Astrocyte (in vitro differentiated cells and primary cell): Measurements from ENCODE around the gene C19orf85. TPM values are rescaled to one million over a fixed set of nuclear protein-coding genes. Genes with fewer than 3 reads are reported as not detected.

Experiments
- DNase-seq: peaks from one replicate; pipeline ENCODE4 v3.0.0-alpha.2; 2010; ENCODE audit warnings: low read depth
- FAIRE-seq: peaks from 2 replicates; lab custom pipeline; 2011; peaks lifted over from hg19 to GRCh38; lab: Jason Lieb, UNC
- H2AFZ ChIP-seq: 2 replicates; pipeline ENCODE4 v1.6.0; 2012; ENCODE audit warnings: low read depth, low read length, inconsistent platforms
- H3K27ac ChIP-seq: 2 replicates; pipeline ENCODE4 v1.5.1; 2011; ENCODE audit warnings: low read depth, low read length, inconsistent platforms
- H3K27me3 ChIP-seq: 2 replicates; pipeline ENCODE4 v1.6.0; 2011; ENCODE audit warnings: low read length, inconsistent platforms; ENCODE audit not compliant: insufficient read depth
- H3K36me3 ChIP-seq: 2 replicates; pipeline ENCODE4 v1.5.1; 2011; ENCODE audit warnings: low read length, inconsistent platforms; ENCODE audit not compliant: insufficient read depth
- H3K4me1 ChIP-seq: 2 replicates; pipeline ENCODE4 v1.5.1; 2011; ENCODE audit warnings: low read length, inconsistent platforms; ENCODE audit not compliant: insufficient read depth
- H3K4me2 ChIP-seq: 2 replicates; pipeline ENCODE4 v1.6.0; 2012; ENCODE audit warnings: low read length, inconsistent platforms
- H3K4me3 ChIP-seq: 2 replicates; pipeline ENCODE4 v1.5.1; 2011; ENCODE audit warnings: low read depth, mild to moderate bottlenecking, low read length, inconsistent platforms; ENCODE audit not compliant: insufficient read depth
- H3K79me2 ChIP-seq: 2 replicates; pipeline ENCODE4 v1.6.0; 2012; ENCODE audit warnings: mild to moderate bottlenecking, low read length, inconsistent platforms; ENCODE audit not compliant: insufficient read depth
- H3K9ac ChIP-seq: 2 replicates; pipeline ENCODE4 v1.6.0; 2012; ENCODE audit warnings: mild to moderate bottlenecking, low read length, inconsistent platforms
- H3K9me3 ChIP-seq: 2 replicates; pipeline ENCODE4 v1.5.1; 2012; ENCODE audit warnings: low read depth, mild to moderate bottlenecking, low read length, inconsistent platforms; ENCODE audit not compliant: insufficient read depth
- H4K20me1 ChIP-seq: 2 replicates; pipeline ENCODE4 v1.6.0; 2012; ENCODE audit warnings: low read length, inconsistent platforms; ENCODE audit not compliant: insufficient read depth
- H3K27ac Mint-ChIP-seq: one replicate; pipeline ENCODE4 v1.8.0; 2021; ENCODE audit warnings: mild to moderate bottlenecking, mixed read lengths; ENCODE audit not compliant: unreplicated experiment
- H3K27me3 Mint-ChIP-seq: one replicate; pipeline ENCODE4 v1.8.0; 2021; ENCODE audit warnings: low read depth, mixed read lengths; ENCODE audit not compliant: unreplicated experiment
- H3K36me3 Mint-ChIP-seq: one replicate; pipeline ENCODE4 v1.8.0; 2021; ENCODE audit warnings: low read depth, mixed read lengths; ENCODE audit not compliant: unreplicated experiment
- H3K4me1 Mint-ChIP-seq: one replicate; pipeline ENCODE4 v1.8.0; 2021; ENCODE audit warnings: low read depth, mixed read lengths; ENCODE audit not compliant: unreplicated experiment
- H3K4me3 Mint-ChIP-seq: one replicate; pipeline ENCODE4 v1.8.0; 2021; ENCODE audit warnings: mild to moderate bottlenecking, moderate library complexity, mixed read lengths; ENCODE audit not compliant: unreplicated experiment
- H3K9me3 Mint-ChIP-seq: one replicate; pipeline ENCODE4 v1.8.0; 2021; ENCODE audit warnings: mild to moderate bottlenecking, mixed read lengths; ENCODE audit not compliant: unreplicated experiment
- EZH2 ChIP-seq: IDR thresholded peaks from 2 replicates; pipeline ENCODE4 v1.6.1; 2012; ENCODE audit warnings: mild to moderate bottlenecking, low read length, inconsistent platforms; ENCODE audit not compliant: insufficient read depth
- total RNA-seq: library from RNA; stranded (reverse); gene quantifications from 2 replicates; pipeline ENCODE4 v1.2.1, GENCODE V29; 2021
- TF ChIP-seq, protein P1 (sequence below): IDR thresholded peaks from 2 replicates; pipeline ENCODE4 v1.5.1; 2011; ENCODE audit warnings: low read depth, mild to moderate bottlenecking, inconsistent platforms, low read length, moderate library complexity; ENCODE audit not compliant: insufficient read depth

Gene C19orf85
- total RNA-seq, 1 donor from 2014 or later: not detected

GRCh38 chr19:55487924-55488687 is 23.6 kb upstream of the C19orf85 start, which contains the start of gene SSC5D:
TSS of gene SSC5D (plus strand) at chr19:55488436. CDS start at chr19:55488590, 154 bp downstream.
- FAIRE-seq (no peak), DNase-seq (peak; percentile 47)
- peak within 1 kb of the TSS; percentile 98 for H3K27ac Mint-ChIP-seq
- H4K20me1 ChIP-seq: no peaks in the 10 kb centered on the region
- no peaks in the 10 kb centered on the region for H3K9me3 ChIP-seq
- no peaks in the 10 kb centered on the region for H3K36me3 ChIP-seq
- H3K4me3 ChIP-seq: peak within 1 kb of the TSS; percentile 35
- no peaks in the 10 kb centered on the region for H3K27me3 ChIP-seq
- peak within 1 kb of the TSS; percentile 79 for H3K4me3 Mint-ChIP-seq
- H2AFZ ChIP-seq: peak within 1 kb of the TSS; percentile 2
- H3K4me1 ChIP-seq: peaks cover 52% of the 10 kb centered on the region
- H3K4me2 ChIP-seq: peak within 1 kb of the TSS; percentile 96
- H3K4me1 Mint-ChIP-seq: peaks cover 17% of the 10 kb centered on the region
- peaks cover 3% of the 10 kb centered on the region for H3K36me3 Mint-ChIP-seq
- peaks cover 22% of the 10 kb centered on the region for H3K79me2 ChIP-seq
- peak within 1 kb of the TSS; percentile 82 for H3K9ac ChIP-seq
- H3K27me3 Mint-ChIP-seq: no peaks in the 10 kb centered on the region
- peak within 1 kb of the TSS; percentile 91 for H3K27ac ChIP-seq
- no peaks in the 10 kb centered on the region for H3K9me3 Mint-ChIP-seq
- no peak for TF ChIP-seq EZH2
- TF ChIP-seq, protein P1, sequence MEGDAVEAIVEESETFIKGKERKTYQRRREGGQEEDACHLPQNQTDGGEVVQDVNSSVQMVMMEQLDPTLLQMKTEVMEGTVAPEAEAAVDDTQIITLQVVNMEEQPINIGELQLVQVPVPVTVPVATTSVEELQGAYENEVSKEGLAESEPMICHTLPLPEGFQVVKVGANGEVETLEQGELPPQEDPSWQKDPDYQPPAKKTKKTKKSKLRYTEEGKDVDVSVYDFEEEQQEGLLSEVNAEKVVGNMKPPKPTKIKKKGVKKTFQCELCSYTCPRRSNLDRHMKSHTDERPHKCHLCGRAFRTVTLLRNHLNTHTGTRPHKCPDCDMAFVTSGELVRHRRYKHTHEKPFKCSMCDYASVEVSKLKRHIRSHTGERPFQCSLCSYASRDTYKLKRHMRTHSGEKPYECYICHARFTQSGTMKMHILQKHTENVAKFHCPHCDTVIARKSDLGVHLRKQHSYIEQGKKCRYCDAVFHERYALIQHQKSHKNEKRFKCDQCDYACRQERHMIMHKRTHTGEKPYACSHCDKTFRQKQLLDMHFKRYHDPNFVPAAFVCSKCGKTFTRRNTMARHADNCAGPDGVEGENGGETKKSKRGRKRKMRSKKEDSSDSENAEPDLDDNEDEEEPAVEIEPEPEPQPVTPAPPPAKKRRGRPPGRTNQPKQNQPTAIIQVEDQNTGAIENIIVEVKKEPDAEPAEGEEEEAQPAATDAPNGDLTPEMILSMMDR: no peak

GRCh38 chr19:55486971-55487923 is 22.7 kb upstream of the C19orf85 start:
- Mint-ChIP-seq H3K9me3 (no peaks in the 10 kb centered on the region), H3K4me1 (peaks cover 16% of the 10 kb centered on the region), H3K36me3 (peaks cover 2% of the 10 kb centered on the region), H3K27ac (peak overlapping the region; percentile 98), H3K4me3 (peak overlapping the region; percentile 79), H3K27me3 (no peaks in the 10 kb centered on the region)
- Histone ChIP-seq H3K27me3 (no peaks in the 10 kb centered on the region), H3K79me2 (peaks cover 22% of the 10 kb centered on the region), H3K4me2 (peak overlapping the region; percentile 96), H3K4me1 (peaks cover 49% of the 10 kb centered on the region), H3K4me3 (peak overlapping the region; percentile 35), H3K9ac (peak overlapping the region; percentile 82), H3K36me3 (no peaks in the 10 kb centered on the region), H2AFZ (peak overlapping the region; percentile 2), H3K9me3 (no peaks in the 10 kb centered on the region), H3K27ac (peak overlapping the region; percentile 91), H4K20me1 (no peaks in the 10 kb centered on the region)
- peak; percentile 98 for DNase-seq
- TF ChIP-seq, protein P1: no peak
- TF ChIP-seq EZH2: no peak
- FAIRE-seq: peak; percentile 71
